Neural cell (in vitro differentiated cells): Measurements from ENCODE around the gene RFNG.

Source experiments
- EP300 ChIP-seq: fragments of 450-650 bp; conservative IDR thresholded peaks from 2 replicates; pipeline ENCODE4 v1.6.1; 2014; ENCODE audit warnings: antibody characterized with exemption, mild to moderate bottlenecking, moderate library complexity; ENCODE audit not compliant: poor library complexity, severe bottlenecking
- EZH2 ChIP-seq: fragments of 200-600, 300-800 bp; shearing (Covaris generic), sonication (generic); IDR thresholded peaks from 2 replicates; pipeline ENCODE4 v1.6.1; 2014; ENCODE audit warnings: antibody characterized with exemption, low read length, borderline replicate concordance, mild to moderate bottlenecking; ENCODE audit not compliant: insufficient read depth, poor library complexity, severe bottlenecking
- TF ChIP-seq, protein P1 (sequence below): fragments of 450-650 bp; IDR thresholded peaks from 2 replicates; pipeline ENCODE4 v1.5.1; 2014; ENCODE audit warnings: antibody characterized with exemption, mild to moderate bottlenecking, moderate library complexity; ENCODE audit not compliant: poor library complexity, severe bottlenecking

DNA sequence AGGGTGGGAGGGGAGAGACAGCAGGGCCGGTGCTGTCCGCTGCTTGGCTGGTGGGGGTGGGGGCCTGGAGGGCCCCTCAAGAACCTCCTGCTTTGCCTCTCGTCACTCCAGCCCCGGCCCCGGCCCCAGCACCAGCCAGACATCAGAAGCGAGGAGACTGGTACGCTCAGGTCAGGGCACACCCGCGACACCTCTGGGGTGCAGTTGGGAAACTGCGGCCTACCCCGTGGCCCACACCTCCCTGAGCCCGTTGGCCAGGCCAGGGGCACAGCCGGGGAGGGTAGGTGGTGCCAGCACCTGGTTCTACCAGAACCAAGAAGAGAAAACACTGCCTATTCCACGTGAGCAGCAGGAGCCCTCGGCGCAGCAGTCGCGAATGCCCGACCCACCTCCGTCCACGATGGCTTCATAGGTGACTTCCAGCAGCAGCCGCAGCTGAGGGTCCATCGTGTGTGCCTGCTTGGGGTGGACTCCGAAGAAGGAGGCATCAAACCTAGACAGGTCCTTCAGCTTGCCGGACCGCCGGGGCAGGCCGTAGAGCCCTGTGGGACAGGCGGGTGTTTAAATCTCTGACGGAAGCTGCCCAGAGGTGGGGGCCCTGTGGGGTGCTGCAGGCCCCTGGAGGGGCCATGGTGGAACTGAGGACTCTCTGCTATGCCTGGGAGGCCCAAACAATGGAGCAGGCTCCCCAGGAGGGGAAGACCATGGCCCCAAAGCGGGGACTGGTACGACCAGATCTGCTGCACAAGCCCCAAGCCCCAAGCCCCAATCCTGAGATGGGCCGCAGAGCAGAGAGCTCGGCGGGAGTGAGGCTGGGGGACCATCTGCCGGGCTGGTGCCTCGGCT, 43.5 kb upstream of the RFNG start:
- TF ChIP-seq, protein P1, sequence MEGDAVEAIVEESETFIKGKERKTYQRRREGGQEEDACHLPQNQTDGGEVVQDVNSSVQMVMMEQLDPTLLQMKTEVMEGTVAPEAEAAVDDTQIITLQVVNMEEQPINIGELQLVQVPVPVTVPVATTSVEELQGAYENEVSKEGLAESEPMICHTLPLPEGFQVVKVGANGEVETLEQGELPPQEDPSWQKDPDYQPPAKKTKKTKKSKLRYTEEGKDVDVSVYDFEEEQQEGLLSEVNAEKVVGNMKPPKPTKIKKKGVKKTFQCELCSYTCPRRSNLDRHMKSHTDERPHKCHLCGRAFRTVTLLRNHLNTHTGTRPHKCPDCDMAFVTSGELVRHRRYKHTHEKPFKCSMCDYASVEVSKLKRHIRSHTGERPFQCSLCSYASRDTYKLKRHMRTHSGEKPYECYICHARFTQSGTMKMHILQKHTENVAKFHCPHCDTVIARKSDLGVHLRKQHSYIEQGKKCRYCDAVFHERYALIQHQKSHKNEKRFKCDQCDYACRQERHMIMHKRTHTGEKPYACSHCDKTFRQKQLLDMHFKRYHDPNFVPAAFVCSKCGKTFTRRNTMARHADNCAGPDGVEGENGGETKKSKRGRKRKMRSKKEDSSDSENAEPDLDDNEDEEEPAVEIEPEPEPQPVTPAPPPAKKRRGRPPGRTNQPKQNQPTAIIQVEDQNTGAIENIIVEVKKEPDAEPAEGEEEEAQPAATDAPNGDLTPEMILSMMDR: no peak
- TF ChIP-seq EP300 (no peak), EZH2 (no peak)
